HG03439 (cell line): ENCODE data around the gene UST.
A peak's percentile ranks its signal among the peaks of the same experiment; 100 is the strongest.
"Not testable (repeated sequence)": the region's sequence is repeated elsewhere in the genome, so short reads cannot be mapped to it uniquely, and the experiment has no call there.

ENCODE experiments used
- ATAC-seq: cut with Tn5 transposase; IDR thresholded peaks from one replicate; pipeline ENCODE4 v1.9.1; 2021; ENCODE audit warnings: mild to moderate bottlenecking, moderate library complexity; ENCODE audit not compliant: unreplicated experiment

Gene UST

DNA sequence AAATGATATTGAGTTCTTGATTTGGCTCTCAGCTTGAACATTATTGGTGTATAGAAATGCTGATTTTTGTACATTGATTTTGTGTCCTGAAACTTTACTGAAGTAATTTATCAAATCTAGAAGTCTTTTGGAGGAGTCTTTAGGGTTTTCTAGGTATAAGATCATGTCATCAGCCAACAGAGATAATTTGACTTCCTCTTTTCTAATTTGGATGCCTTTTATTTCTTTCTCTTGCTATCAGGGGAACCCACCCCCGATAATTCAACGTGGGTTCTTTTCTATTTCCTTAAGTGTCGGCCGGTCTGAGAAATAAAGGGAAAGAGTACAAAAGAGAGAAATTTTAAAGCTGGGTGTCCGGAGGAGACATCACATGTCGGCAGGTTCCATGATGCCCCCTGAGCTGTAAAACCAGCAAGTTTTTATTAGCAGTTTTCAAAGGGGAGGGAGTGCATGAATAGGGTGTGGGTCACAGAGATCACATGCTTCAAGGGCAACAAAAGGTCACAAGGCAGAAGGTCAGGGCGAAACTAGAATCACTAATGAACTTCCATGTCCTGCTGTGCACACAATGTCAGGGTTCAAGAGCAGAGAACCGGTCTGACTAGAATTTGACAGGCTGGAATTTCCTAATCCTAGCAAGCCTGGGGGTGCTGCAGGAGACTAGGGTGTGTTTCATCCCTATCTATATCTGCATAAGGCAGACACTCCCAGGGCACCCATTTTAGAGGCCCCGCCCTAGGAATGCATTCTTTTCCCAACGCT, 17.6 kb downstream of the UST start:
- ATAC-seq = not testable (repeated sequence)

DNA sequence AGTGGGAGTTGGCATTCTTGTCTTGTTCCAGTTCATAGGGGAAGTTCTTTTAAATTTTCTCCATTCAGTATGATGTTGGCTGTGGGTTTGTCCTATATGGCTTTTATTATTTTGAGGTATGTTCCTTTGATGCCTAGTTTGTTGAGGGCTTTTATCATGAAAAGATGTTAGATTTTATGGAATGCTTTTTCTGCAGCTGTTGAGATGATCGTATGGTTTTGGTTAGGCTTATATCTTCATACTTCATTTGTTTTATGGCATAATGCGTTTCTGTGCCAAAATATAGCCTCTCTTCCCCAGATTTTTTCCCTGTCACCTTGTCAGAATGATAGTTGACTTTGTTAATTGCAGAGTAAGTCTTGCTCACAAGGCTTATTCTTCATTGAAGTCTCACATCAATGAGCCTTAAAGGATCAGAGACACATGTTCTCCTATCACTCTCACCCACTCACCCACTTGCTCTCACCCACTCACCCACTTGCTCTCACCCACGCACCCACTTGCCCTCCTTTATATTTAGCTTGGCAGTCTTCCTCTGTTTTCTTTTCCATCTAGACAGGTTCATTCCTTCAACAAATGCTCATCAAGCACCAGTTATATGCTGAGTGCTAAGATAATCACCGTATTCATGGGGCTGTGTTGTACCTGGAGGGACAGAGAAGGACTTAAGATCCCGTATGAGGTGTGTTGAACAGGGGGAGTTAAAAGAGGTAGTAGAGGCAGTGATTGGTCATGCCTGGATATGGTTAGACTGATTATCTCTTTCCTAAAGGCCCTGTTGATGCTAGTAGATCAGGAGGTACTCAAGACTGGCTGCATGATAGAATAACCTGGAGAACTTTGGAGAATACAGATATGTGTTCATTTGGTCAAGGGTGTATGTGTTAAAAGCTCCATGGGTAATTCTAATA, 19.3 kb downstream of the UST start:
- no peak for ATAC-seq

DNA sequence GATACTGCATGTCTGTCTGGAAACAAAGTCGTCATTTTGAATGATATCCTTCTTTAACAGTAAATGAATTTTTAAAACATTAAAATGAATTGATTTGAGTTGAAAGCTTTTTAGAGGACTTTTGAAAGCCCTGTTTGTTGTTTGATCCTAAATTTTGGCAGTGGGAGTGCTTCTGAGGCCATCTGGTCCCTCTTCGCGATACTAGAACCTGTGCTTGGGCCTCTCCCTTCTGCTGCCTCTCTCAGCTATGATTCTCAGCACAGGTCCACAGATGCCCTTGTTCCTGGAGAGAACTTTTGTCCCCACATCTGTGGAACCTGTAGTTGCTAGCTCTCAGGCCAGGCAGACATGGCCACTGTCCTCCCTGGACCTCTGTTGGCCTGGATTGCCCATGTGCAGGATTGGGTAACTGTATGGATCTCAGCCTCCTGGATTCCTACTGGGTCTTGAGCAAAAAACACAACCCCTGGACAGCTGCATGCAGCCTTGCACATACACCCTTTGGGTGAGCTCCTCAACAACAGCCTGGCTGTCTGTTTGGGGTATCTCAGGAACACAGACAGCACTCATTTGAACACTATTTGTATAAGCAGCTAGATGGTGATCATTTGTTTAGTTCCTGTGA, 21.9 kb downstream of the UST start:
- ATAC-seq = no peak

DNA sequence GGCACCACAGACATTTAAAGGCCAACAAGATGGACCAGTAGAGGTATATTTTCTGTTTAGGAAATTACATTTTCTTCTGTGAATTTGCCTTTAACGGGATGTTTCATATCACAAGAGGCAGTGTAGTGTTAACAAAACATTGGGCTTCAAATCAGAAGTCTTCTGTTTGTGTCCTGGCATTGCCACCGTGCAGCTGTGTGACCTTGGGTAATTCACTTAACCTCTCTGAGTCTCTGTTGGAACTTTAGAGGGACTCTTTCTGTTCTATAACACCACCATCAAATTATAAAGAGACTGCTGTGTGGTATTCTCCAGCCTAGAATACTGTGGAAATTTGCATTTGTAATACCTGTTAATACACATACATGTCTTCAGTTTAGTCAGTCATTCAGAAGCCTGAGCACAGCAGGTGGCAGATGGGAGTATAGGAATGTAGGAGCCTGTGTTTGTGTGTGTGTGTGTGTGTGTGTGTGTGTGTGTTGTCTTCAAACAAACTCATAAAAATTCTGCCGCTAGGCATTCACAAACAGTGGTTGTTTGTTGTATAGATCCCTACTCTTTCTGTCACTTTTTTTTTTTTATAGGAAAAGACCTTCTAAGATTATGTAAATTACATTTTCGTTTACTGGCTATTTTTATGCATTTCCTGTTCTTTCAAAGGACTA, 22.6 kb downstream of the UST start:
- ATAC-seq = no peak

DNA sequence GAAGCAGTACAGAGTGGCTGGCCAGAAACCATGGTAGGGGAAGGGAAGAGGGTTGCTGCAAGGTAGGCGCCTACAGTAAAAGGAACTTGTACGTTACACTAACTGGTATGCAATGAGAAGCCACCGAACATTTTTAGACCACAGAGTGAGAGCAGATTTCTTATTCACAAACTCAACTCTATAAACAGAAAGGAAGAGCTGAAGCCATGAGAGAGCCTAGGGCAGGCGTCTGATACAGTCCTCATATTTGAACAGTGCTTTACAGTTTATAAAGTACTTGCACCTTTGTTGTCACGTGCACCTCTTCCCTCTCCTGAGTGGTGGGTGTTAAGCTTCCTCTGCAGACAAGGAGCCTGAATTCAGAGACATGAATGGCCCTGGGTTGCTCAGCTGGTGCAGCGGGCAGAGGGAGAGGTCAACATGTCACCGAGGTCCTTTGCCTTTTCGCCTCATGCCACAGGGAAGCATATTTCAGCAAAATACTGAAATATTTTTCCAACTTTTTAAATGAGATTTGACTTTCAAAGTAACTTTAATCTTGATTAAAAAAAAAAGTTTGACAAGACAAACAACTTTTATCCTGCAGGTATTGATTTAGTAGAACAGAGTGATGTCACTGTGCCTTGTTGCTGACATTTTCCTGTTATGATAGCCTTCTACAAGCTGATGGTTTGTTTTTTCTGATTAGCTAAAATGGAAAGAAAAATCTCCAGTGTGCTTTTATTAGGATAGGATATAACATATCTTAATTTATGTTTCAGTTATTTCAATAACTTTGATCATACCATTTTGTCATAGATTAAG, 23.8 kb downstream of the UST start:
- no peak for ATAC-seq

DNA sequence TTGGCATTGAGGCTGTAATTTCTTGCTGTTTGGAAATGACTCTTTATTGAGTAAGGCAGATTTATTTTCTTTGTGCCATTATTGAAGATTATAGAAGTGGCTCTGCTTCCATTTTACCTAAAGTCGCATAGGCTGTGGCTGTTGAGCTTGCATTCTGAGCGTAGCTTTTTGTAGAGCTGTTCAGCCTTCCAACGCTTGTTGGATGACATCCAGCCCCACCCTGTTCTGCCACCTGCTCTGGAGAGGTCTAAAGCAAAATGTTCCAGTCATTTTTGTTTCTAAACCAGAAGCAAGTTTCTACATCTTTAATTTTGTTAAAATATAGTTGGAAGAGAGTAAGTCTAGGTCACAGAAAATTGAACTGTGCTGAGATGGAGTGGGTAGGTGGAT, 24.4 kb downstream of the UST start:
- ATAC-seq = no peak

DNA sequence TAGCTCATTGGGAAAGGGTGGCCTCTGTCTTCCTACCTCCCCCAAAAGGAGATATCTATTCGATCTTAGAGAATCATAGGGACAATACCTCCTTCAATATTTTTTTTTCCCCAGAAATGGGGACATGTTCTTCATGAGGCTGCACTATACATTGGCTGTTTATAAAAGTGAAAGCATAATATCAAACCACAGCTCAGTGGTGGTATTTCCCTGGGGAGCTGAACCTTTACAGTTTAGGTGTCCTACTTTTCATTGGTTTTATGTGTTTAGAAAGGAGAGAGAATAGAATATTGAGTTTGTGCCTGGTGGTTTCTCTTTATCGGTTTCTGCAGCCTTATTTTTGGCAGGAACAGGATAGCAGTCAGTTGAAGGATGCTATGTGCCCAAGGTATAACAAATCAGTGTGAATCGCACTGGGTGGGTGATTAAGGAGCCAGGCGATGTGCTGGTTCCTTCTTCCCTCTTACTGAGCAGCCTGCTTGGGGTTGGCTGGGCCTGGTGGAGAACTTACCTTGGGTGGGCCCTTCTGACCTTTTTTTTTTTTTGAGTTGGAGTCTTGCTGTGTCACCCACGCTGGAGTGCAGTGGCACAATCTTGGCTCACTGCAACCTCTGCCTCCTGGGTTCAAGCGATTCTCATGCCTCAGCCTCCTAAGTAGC, 25.2 kb downstream of the UST start:
- no peak for ATAC-seq

DNA sequence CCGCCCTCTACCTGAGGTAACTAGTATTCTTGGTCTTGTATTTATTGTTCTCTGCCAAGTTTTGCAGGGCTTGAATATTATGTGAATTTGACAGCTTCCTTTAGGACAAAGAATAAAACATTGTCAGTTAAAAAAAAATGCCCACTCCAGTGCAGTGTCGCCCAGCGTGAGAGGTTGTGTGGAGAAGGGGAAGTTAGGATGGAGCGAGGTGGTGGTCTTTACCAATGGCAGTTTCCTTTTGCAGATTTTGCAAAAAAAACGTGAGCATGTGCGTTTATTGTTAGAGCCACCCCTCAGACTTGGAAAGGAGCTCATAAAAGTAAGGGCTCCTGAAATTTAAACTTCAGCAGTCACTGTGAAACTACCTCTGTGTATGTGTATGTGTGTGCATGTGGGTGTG, 28.3 kb downstream of the UST start:
- ATAC-seq = no peak

DNA sequence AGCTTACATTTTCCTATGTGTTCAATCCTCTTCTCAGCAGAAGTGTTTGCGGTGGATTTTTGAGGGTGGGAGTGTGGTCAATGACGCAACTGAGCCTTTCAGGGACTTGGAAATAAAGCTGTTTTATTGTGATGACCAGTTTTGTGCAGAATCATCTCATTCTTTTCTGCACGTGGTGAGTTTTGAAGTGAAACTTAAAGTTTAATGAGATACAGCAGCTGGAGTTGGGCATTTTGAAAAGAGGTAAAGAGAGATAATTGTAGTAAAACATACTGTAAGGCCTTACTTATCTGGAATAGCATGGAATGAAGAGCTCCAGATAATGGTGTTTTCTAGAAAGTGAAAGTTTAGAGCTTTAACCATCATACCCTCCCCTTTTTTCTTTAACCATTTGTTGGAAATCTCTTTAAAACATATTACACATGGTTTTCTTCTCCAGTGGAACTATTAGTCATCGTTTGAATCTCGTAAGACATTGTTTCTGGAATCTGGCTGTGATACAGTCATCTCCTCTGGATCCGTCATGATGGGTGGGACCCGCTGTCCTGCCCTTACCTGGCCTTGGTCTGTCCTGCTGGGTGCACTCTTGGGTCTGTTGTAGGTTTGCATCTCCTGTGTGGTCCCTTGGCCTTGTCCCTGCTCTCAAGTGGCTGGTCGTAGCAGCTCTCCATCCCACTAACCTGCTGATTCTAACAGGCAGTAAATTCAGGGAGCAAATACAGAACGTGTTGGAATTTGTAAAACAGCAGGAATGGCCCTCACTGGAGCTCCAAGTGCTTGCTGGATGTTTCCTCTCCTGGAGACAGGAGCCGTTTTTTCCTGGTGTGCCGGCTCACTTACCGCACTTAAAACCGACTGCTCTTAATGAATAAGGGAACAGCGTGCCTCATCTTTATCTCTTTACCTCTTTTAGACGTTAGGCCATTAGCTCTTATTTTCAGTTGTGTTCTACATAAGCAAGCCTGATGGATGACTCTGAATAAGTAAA, 29.8 kb downstream of the UST start:
- ATAC-seq = no peak

DNA sequence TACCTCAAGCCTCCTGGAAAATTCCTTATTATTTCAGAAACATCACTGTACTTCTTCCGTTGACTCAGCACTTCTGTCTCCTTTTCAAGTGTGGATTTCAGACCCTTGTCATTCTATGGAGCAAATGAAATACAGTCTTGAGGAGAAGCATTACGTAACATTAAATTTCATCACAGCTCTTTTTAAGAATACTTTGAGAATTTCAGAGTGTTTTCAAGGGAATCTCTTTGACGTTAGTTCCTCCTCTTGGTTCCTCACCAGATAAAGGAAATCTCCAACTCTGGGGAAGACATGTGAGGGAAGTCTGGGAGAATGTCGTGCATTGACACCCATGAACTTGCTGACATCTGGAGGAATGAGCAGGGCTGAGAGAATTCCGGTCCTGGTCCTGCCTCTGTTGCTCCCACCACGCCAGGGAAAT, 32.3 kb downstream of the UST start:
- no peak for ATAC-seq

DNA sequence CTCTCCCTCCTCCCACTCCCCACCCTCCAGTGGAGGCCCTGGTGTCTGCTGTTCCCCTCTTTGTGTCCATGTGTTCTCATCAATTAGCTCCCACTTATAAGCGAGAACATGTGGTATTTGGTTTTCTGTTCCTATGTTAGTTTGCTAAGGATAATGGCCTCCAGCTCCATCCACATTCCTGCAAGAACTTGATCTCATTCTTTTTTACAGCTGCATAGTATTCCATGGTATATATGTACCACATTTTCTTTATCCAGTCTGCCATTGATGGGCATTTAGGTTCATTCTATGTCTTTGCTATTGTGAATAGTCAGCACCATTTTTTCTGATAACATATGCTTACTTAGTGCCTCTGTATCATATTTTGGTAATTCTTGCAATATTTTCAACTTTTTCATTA, 33.6 kb downstream of the UST start:
- not testable (repeated sequence) for ATAC-seq

DNA sequence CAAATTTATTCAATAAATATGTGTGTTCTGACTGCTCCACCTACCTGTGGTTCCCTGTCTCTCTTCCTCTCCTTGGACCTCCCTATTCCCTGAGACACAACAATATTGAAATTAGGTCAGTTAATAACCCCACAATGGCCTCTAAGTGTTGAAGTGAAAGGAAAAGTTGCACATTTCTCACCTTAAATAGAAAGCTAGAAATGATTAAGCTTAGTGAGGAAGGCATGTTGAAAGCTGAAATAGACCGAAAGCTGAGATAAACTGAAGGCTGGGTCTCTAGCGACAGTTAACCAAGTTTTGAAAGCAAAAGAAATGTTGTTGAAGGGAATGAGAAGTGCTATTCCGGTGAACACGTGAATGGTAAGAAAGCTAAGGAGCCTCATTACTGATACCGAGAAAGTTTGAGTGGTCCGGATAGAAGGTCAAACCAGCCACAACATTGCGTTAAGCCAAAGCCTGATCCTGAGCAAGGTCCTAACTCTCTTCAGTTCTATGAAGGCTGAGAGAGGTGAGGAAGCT, 34.1 kb downstream of the UST start:
- ATAC-seq = peak; percentile 91

DNA sequence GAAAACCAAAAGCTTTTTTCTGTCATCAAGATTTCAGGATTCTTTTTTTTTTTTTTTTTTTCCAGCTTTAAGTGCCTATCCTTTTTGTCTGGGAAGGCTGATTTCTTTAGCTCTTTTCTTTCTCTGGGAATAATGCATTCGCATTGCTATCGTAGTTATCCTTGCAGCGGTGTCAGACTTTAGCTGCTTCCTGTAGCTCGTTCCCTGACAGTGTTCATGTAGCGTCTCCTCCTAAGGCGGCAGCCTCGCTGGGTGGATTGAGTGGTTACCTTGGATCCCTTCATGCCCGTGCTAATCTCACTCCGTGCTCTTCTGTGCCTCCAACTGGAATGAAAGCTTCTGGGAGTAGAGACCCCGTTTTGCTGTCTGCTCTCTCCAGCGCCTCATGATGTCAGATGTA, 43.1 kb downstream of the UST start:
- no peak for ATAC-seq

DNA sequence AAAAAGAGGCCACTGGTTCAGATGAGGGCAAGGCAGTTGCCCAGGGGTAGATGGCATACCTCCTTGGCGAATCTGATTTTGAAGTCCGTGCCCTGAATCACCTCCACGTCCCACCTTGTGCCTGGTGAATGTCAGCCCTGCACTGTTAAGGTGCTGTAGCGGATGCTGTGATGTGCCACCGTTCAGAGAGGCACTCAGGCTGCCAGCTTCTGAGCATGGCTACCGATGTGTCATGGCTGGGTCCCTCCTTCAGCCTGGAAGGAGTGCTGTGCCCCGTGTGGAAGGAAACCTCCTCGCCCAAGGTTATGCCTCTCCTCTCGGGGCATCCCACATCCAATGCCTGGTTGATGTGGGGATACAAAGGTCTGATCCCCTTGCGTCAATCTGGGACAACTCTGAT, 43.6 kb downstream of the UST start:
- no peak for ATAC-seq

DNA sequence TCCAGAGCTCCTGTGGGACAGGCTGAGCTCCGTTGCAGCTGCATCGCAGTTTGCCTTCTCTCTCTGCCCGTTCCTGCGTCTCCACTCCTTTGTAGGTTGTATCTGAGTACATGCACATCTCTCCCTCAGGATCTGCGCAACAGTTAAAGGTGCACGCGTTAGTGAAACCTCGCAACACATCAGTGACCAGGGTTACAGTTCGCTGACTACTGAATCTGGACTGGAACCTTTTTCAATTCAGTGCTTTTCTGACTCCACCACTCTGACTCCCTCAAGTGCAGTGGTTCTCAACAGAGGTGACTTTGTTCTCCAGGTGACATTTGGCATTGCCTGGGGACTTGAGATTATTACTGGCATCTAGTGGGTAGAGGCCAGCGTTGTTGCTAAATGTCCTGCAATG, 44.0 kb downstream of the UST start:
- ATAC-seq = no peak

DNA sequence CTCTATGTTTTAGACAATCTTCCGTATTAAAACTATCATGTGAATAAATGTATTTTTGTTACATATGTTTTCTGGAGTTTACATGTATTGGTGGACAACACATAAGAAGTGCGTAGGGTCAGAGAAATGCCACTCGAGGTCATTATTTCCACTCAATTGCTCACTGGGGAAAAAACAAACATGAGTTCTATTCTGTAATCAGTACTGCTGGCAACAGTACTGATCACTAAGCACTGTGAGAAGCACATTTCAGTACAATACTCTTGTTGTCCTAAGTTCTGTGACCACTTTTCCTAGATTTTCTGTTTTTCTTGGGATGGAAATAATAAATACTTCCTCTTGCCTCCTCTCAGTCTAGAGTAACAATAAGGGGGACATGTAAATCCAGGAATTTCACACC, 44.5 kb downstream of the UST start:
- no peak for ATAC-seq

DNA sequence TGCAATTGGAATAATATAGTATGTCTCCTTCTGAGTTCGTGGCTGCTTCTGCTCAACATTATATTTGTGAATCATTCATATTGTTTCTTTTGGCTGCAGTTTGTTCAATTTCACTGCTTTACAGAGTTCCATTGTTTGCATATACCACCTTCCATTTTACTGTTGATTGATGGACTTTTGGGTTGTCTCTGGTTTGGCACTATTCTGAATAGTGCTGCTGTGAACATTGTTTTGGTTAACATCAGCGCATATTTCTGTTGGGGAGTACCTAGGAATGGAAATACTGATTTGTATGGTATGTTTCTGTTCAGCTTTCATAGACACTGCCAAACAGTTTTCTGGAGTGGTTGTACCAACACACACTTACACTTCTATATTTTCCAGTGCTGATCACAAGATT, 46.9 kb downstream of the UST start:
- no peak for ATAC-seq

DNA sequence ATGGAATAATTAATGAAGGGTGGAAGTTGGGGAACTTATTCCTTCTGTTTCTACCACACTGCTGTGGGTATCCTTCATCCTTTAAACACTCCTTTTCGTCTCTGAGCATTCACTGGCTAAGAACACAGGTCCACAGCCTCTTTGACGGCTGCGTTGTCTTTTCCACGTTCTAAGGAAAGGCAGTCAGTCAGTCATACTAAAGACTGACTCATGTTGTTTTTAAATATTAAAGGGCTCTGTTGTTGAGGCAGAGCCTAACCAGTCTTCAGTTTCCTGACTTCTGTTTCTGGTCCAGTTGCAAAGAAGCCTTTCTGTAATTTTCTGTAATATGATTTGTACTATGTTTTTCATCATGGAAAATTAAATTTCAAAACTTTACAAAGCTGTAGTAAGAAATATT, 48.0 kb downstream of the UST start:
- ATAC-seq = no peak
